CD4-positive, alpha-beta T cell treated with Interleukin-6 at 100 ng/mL for 8 hours (primary cell): Measurements from ENCODE around the gene MANEA.
"Not testable (repeated sequence)": the region's sequence is repeated elsewhere in the genome, so short reads cannot be mapped to it uniquely, and the experiment has no call there.

Experiments
- DNase-seq: peaks from one replicate; pipeline ENCODE4 v3.0.0-alpha.2; 2020; ENCODE audit warnings: mixed read lengths, low spot score

MANEA gene, protein sequence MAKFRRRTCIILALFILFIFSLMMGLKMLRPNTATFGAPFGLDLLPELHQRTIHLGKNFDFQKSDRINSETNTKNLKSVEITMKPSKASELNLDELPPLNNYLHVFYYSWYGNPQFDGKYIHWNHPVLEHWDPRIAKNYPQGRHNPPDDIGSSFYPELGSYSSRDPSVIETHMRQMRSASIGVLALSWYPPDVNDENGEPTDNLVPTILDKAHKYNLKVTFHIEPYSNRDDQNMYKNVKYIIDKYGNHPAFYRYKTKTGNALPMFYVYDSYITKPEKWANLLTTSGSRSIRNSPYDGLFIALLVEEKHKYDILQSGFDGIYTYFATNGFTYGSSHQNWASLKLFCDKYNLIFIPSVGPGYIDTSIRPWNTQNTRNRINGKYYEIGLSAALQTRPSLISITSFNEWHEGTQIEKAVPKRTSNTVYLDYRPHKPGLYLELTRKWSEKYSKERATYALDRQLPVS

DNA sequence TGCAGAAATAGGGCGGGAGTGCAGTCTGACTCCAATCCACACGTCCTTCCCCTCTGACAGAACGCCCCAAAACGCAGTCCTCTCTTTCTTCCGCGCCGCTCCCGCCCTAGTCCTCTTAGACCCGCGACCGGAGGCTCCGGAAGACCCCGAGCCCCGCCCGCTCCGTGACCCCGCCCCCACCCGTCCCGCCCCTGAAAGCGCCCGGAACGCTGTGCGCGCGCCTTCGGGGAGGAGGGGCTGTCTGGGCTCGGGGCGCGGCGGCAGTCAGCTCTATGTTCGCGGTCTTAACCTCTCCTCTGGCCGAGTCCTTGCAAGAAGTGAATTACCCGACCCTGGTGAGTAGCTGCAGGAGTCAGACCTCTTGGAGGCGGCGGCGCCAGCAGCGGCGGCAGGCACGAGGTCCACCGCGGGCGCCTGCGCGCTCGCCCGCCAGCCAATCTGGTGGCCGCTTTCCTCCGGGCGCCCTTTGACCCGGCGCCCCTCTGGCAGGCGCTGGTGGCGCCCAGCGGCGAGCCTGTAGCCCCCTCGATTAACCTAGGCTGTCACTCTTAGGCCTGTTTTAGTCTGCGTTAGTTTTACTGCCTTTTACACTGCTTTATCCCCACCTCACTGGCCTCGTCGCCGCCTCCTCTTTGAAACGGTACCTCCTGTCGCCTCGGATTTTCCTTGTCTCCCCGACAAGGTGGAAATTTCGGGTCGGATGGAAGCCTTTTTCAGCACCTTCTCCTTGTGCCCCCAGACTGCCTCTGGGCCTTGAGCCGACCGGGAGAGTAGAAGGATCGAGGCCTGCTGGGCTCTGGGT lies at the start of gene MANEA:
Gene MANEA (plus strand): TSS at position 232 of the 802 bp plus-strand sequence. CDS start 8,905 bp downstream, outside the sequence.
- DNase-seq: peak; percentile 84

DNA sequence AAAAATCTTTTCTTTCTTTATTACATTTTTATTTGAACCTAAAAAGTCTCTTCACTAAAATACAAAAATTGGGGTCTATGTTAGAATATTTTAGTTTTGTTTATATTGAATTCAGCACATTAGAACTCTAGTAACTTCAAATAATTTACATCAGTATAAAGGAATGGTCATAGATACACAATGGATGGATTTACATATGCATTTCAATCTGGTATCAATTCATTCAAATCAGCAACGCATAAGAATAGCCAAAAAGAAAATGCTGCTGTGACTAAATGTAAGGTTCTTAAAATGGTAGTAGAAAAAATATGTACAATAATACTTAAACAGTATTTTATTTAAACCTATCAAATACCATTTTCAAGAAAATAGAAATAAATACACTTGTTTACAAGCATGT lies 47.6 kb upstream of the MANEA start:
- no peak for DNase-seq

GRCh38 chr6:95530176-95530819 lies 47.0 kb upstream of the MANEA start:
- DNase-seq: no peak

- no peak for DNase-seq
Measured at GRCh38 chr6:95543798-95544197, 33.5 kb upstream of the MANEA start.

GRCh38 chr6:95544517-95545225 lies 32.7 kb upstream of the MANEA start:
- no peak for DNase-seq

DNA sequence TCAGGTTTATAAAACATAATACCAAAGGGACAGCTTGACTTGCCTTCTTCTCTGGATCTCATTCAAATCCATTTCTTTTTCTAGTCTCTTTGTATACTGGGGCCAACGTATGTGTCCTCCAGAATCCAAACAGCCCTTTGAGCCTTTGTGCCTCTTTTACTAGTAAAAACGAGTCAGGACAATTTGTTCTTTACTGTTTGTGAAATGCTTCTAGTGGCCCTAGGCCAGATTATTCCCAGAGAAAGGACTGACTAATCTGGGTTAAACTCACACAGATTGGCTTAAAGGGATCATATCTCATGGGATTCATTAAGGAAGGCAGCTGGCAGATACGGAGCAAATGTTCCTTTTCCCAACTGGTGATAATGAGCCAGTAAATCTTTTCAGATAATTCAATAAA lies 32.1 kb upstream of the MANEA start:
- DNase-seq: no peak

- DNase-seq: no peak
Measured at GRCh38 chr6:95545686-95546085, 31.6 kb upstream of the MANEA start.

GRCh38 chr6:95546148-95546547 lies 31.2 kb upstream of the MANEA start:
- DNase-seq: no peak

DNA sequence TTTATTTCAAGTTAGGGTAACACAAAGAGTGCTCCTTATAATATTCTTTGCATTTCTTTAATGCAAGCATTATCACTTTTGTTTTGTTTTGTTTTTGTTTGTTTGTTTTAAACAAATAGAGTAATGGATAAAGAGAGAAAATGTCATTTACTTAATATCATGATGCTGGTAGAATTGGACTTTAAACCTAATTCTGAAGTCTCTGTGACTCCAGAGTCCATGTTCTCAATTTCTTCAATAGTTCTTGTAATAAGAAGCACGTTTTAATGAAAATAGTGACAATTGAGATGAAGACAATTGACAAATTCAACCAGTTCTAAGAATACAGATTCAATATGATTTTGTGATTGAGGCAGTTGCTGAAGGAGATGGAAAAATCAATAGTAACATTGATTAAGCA lies 30.3 kb upstream of the MANEA start:
- no peak for DNase-seq

DNA sequence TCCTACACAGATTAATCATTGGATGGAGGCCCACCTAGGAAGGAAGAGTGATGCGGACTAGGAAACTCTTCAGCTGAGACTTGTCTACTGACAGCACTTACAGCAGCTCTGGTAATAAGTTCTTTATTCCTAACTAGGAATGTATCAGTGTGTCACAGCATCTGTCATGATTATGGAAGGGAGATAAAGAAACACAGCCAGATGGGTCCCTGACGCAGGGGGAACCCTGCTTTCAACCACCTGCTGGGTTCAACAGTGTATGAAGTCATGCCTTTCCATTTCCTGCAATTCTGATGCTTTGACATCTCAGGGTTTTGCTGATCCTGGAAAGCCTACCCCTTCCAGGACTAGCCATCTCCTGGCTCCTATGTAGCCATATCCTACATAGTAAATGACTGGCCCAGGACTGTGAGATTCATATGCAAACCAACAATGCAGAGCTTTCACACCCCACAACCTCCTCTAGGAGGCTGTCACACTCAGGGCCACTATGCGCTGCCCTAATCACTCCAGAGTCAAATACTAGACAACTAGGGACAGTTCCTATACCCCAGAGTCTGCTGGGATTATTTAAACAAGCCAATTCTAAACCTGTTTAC lies 29.0 kb upstream of the MANEA start:
- DNase-seq: no peak

GRCh38 chr6:95551678-95552324 lies 25.5 kb upstream of the MANEA start:
- no peak for DNase-seq

GRCh38 chr6:95553880-95554279 lies 23.5 kb upstream of the MANEA start:
- no peak for DNase-seq

DNA sequence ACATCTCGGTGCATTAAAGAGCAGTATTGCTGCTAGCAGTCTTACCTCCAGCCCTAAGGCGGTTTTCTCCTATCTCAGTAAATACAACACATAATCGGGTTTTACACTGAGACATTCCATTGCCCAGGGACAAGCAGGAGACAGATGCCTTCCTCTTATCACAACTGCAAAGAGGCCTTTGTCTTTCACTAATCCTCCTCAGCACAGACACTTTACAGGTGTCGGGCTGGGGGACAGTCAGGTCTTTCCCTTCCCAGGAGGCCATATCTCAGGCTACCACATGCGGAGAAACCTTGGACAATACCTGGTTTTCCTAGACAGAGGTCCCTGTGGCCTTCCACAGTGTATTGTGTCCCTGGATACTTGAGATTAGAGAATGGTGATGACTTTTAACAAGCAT lies 16.4 kb upstream of the MANEA start:
- not testable (repeated sequence) for DNase-seq

GRCh38 chr6:95569560-95569959 lies 7.8 kb upstream of the MANEA start:
- DNase-seq: no peak

DNA sequence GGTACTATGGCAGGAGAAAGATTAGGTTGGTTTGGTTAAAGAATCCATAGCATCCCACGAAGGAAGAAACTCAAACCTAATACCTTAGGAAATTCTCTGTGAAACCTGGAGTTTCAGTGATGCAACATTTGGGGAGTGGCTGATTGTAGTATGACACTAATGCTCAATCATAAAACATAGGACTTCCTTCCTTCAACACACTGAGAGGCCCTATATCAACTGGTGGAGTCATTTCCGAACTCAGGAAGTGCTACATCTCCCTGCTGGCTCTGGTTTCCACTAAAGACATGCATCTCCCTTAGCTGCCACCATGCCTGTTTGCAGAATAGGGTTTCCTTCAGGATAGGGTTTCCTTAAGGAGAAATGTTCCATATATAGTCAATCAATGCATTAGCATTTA lies 5.2 kb upstream of the MANEA start:
- DNase-seq: no peak

GRCh38 chr6:95574811-95575210 lies 2.5 kb upstream of the MANEA start:
- no peak for DNase-seq

DNA sequence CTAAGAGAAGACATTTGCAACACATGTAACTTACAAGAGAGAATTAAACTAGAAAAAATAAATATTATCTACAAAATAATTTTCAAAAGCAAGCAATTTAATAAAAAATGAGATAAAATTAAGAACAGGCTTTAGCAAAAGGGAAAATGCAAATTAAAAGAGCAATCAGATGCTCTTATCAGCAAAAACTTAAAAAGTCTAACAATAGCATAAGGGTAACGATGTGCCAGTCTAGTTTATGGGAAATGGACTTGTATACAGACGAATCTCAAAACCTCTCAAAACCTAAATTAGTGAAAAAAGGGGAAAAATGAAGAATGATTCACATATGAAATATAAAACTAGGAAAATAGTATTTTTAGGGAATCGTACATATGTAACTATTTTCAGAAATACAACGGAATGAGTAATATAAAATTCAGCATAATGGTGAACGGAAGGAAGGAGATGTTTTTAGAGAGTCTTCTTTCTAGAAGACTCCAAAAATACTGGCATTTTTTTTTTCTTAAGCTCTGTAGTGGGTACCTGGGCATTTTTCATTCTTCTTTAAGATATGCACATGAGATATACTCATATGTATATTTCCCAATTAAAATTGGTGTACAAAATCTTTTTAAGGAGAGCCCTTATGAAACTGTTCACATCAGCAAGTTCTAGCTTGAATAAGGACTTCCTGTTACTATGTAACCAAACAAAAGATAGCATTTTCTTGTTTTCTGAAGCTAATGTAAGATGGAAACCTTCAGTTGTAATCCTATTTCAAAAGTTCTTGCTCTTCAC lies 927 bp upstream of the MANEA start:
- no peak for DNase-seq

DNA sequence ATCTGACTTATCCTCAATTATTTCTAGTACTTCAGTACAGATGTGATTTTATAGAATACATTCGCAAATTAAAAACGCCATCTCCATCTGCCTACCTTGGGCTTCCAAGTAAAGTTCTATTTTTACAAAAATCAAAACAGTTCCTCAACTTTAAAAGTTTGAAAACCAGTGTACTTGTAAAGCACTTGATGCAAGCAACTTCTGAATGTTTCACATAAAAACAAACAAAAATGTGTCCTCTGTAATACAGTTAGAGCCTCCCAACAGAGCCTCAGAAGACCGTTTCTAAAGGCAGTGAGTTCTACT lies 384 bp upstream of the MANEA start:
- DNase-seq: no peak

DNA sequence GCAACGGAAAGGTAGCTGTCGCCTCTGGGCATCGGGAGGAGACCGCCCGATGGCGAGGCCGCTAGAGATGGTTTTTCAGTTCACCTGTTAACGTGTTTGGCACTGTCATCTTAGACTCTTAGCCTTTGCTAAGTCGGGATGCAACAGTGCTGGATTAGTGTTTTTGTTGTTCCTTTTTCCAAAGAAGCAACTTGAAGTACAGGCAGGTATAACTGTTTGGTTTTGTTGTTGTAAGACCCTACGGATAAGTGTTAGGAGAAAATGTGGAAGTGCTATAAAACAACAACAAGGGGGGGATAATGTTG lies 723 bp downstream of the MANEA start:
- DNase-seq: no peak

DNA sequence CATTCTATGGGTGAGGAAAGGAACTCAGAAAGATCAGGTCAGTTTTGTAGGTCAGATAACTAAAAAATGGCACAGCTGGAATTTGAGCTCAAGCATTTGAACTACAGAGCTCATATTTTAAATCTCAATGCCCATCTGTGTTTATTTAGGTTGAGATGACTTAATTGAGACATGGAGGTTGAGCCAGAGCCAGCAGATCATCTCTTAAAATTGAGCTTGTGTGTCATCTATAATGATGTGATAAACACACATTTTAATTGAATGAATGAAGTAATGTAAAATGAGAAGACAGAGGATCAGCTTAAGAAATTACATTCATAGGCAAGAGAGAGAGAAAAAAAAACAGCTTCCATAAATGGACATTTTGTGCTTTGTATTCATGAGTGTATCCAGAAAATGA lies 3.7 kb downstream of the MANEA start:
- no peak for DNase-seq

DNA sequence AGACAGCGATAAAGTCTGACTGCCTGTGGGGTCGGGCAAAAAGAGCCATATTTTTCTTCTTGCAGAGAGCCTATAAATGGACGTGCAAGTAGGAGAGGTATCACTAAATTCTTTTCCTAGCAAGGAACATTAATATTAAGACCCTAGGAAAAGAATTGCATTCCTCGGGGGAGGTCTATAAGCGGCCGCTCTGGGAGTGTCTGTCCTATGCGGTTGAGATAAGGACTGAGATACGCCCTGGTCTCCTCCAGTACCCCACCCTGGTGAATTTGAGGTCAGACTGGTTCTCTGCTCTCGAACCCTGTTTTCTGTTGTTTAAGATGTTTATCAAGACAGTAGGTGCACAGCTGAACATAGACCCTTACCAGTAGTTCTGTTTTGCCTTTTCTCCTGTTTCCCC lies 6.9 kb downstream of the MANEA start:
- not testable (repeated sequence) for DNase-seq
